Fibroblast of lung (primary cell): ENCODE data around the gene B3GNT2. TPM values are rescaled to one million over a fixed set of nuclear protein-coding genes. Genes with fewer than 3 reads are reported as not detected.
"Not testable (repeated sequence)": the region's sequence is repeated elsewhere in the genome, so short reads cannot be mapped to it uniquely, and the experiment has no call there.

ENCODE experiments used
- DNase-seq, 2 donors: peaks; one replicate each; pipeline versions ENCODE4 v3.0.0 to v3.0.0-alpha.2; 2010; ENCODE audit warnings: low read depth in 2 of 2
- H2AFZ ChIP-seq: 2 replicates; pipeline ENCODE4 v1.5.1; 2012; ENCODE audit warnings: low read length, control low read depth, inconsistent platforms
- H3K27ac ChIP-seq: 2 replicates; pipeline ENCODE4 v1.5.1; 2011; ENCODE audit warnings: low read length, control low read depth; ENCODE audit not compliant: insufficient read depth
- H3K27me3 ChIP-seq: 2 replicates; pipeline ENCODE4 v1.5.1; 2011; ENCODE audit warnings: mild to moderate bottlenecking, low read length; ENCODE audit not compliant: control insufficient read depth, insufficient read depth
- H3K36me3 ChIP-seq: 2 replicates; pipeline ENCODE4 v1.5.1; 2011; ENCODE audit warnings: low read length; ENCODE audit not compliant: control insufficient read depth, insufficient read depth
- H3K4me1 ChIP-seq: 2 replicates; pipeline ENCODE4 v1.5.1; 2011; ENCODE audit warnings: low read length; ENCODE audit not compliant: control insufficient read depth, insufficient read depth; ENCODE audit errors: extremely low read depth
- H3K4me2 ChIP-seq: 2 replicates; pipeline ENCODE4 v1.5.1; 2011; ENCODE audit warnings: low read length, control low read depth; ENCODE audit not compliant: insufficient read depth; ENCODE audit errors: extremely low read depth
- H3K4me3 ChIP-seq, 4 experiments: fragments of 200-600 bp in 1 of 4; sonication (generic) in 1 of 4; replicated peaks in 1 of 4; 2 replicates each; pipeline ENCODE4 v1.5.1; 2011 to 2016; ENCODE audit warnings: low read length in 4 of 4, low read depth in 3 of 4, mild to moderate bottlenecking in 3 of 4, control low read depth in 2 of 4, inconsistent platforms in 1 of 4, mixed read lengths in 1 of 4; ENCODE audit not compliant: insufficient read depth in 1 of 4; ENCODE audit errors: control extremely low read depth in 1 of 4
- H3K79me2 ChIP-seq: 2 replicates; pipeline ENCODE4 v1.5.1; 2012; ENCODE audit warnings: mild to moderate bottlenecking, low read length, inconsistent platforms; ENCODE audit not compliant: control insufficient read depth, insufficient read depth
- H3K9ac ChIP-seq: 2 replicates; pipeline ENCODE4 v1.5.1; 2011; ENCODE audit warnings: mild to moderate bottlenecking, low read length, control low read depth; ENCODE audit not compliant: insufficient read depth
- H3K9me3 ChIP-seq: 2 replicates; pipeline ENCODE4 v1.5.1; 2012; ENCODE audit warnings: low read depth, low read length; ENCODE audit not compliant: control insufficient read depth, insufficient read depth
- H4K20me1 ChIP-seq: 2 replicates; pipeline ENCODE4 v1.5.1; 2011; ENCODE audit warnings: low read length; ENCODE audit not compliant: control insufficient read depth, insufficient read depth; ENCODE audit errors: extremely low read depth
- EZH2 ChIP-seq: IDR thresholded peaks from 2 replicates; pipeline ENCODE4 v1.5.1; 2012; ENCODE audit warnings: low read length, control low read depth, mild to moderate bottlenecking; ENCODE audit errors: missing control alignments
- polyA plus RNA-seq, 2 donors: library from polyadenylated mRNA; depleted of rRNA in 1 of 2; stranded (reverse) in 1 of 2; unstranded in 1 of 2; fragments of >200 nt; gene quantifications; 2 replicates each; pipeline ENCODE4 v1.2.1, GENCODE V29; 2011 to 2012; ENCODE audit warnings: missing spikeins in 1 of 2
- total RNA-seq: library from RNA; depleted of rRNA; stranded (reverse); fragments of >200 nt; gene quantifications from 2 replicates; pipeline ENCODE4 v1.2.1, GENCODE V29; 2014
- TF ChIP-seq, protein P1 (sequence below), 2 donors: IDR thresholded peaks in 1 of 2; conservative IDR thresholded peaks in 1 of 2; 1 replicate in 1 of 2; 2 replicates in 1 of 2; pipeline ENCODE4 v1.5.1; 2011 to 2012; ENCODE audit warnings: low read length in 2 of 2, control low read depth in 1 of 2, inconsistent platforms in 1 of 2, low read depth in 1 of 2, mild to moderate bottlenecking in 1 of 2

Gene B3GNT2
- total and polyA plus RNA-seq, 2 donors (not counting 1 experiment from before 2014, with no cell fraction given): 13.0 to 13.4 TPM

DNA sequence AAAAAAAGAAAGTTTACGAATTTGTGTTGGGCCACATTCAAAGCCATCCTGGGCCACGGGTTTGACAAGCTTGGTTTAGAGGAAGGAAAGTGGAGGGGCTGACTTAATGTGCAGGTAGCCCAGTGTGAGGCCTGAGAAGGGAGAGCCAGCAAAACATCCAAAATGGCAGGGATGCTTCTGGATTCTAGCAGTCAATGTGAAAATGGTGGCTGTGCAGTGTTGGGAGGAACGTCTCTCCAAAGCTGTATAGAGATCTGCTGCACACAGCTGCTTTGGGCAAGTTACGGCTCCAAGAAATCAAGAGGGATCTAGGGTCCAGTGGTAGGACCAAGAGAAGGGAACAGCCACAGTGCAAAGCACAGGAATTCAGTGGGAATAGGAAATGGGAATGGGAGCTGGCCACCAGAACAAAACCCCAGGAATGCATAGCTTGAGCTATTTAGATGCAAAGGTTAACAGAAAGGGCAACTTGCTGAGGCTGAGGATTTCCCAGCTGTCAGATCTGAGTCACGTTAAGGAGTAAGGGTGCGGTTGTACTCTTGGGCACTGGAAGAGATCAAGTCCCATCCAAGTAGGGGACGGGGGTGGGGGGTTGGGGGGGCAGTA is 70.6 kb downstream of the B3GNT2 start:
- Histone ChIP-seq H3K27ac (no peak overlapping the region), H3K9ac (no peak overlapping the region), H3K27me3 (no peaks in the 10 kb centered on the region), H4K20me1 (no peaks in the 10 kb centered on the region), H3K79me2 (no peaks in the 10 kb centered on the region), H3K36me3 (no peaks in the 10 kb centered on the region), H3K4me1 (peaks cover 2% of the 10 kb centered on the region), H3K9me3 (no peaks in the 10 kb centered on the region), H3K4me2 (no peak overlapping the region), H3K4me3 (no peak overlapping the region), H2AFZ (no peak overlapping the region)
- TF ChIP-seq EZH2: no peak
- TF ChIP-seq, protein P1, sequence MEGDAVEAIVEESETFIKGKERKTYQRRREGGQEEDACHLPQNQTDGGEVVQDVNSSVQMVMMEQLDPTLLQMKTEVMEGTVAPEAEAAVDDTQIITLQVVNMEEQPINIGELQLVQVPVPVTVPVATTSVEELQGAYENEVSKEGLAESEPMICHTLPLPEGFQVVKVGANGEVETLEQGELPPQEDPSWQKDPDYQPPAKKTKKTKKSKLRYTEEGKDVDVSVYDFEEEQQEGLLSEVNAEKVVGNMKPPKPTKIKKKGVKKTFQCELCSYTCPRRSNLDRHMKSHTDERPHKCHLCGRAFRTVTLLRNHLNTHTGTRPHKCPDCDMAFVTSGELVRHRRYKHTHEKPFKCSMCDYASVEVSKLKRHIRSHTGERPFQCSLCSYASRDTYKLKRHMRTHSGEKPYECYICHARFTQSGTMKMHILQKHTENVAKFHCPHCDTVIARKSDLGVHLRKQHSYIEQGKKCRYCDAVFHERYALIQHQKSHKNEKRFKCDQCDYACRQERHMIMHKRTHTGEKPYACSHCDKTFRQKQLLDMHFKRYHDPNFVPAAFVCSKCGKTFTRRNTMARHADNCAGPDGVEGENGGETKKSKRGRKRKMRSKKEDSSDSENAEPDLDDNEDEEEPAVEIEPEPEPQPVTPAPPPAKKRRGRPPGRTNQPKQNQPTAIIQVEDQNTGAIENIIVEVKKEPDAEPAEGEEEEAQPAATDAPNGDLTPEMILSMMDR (conservative IDR thresholded peaks at IDR 0.05 in 1 of 2, IDR thresholded peaks at IDR 0.05 in 1 of 2; ENCODE audit: low read depth in 1 of 2, low read length in 2 of 2): no peak
- DNase-seq: peak; percentile 88 to 92

DNA sequence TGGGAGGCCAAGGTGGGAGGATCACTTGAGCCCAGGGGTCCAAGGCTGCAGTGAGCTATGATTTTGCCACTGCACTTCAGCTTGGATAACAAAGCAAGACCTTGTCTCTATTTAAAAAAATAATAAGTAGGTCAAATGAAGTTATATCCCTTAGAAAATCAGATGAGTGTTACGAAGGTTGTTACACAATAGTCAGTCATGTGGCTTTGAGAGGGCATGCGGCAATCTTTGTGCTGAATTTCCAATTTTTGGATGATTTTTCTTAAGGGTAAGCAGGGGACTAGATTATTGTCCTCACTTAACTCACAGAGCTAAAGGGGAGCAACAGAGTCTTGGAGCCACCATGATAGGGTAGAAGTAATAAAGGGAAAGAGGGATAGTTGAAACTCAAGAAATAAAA is 71.8 kb downstream of the B3GNT2 start:
- Histone ChIP-seq H3K4me1 (peaks cover 2% of the 10 kb centered on the region), H3K4me3 (no peak overlapping the region), H3K27me3 (no peaks in the 10 kb centered on the region), H2AFZ (no peak overlapping the region), H3K9ac (no peak overlapping the region), H3K27ac (no peak overlapping the region), H3K9me3 (no peaks in the 10 kb centered on the region), H3K4me2 (no peak overlapping the region), H3K36me3 (no peaks in the 10 kb centered on the region), H4K20me1 (no peaks in the 10 kb centered on the region), H3K79me2 (no peaks in the 10 kb centered on the region)
- TF ChIP-seq EZH2: no peak
- TF ChIP-seq, protein P1 (conservative IDR thresholded peaks at IDR 0.05 in 1 of 2, IDR thresholded peaks at IDR 0.05 in 1 of 2; ENCODE audit: low read depth in 1 of 2, low read length in 2 of 2): no peak
- DNase-seq: peak in 1 of 2 donors; percentile 40

DNA sequence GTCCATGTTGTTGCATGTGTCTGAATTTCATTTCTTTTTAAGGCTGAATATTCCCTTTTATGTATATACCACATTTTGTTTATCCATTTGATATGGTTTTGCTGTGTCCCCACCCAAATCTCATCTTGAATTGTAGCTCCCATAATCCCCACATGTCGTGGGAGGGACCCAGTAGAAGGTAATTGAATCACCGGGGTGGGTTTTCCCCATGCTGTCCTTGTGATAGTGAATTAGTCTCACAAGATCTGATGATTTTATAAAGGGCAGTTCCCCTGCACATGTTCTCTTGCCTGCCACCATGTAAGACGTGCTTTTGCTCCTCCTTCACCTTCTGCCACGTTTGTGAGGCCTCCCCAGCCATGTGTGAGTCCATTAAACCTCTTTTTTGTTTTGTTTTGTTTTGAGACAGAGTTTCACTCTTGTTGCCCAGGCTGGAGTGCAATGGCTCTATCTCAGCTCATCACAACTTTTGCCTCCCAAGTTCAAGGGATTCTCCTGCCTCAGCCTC is 72.8 kb downstream of the B3GNT2 start:
- H2AFZ ChIP-seq, H3K79me2 ChIP-seq, H3K4me1 ChIP-seq, H3K27ac ChIP-seq, H3K27me3 ChIP-seq, H3K4me2 ChIP-seq, DNase-seq, H3K36me3 ChIP-seq, H4K20me1 ChIP-seq, H3K9me3 ChIP-seq, H3K4me3 ChIP-seq, H3K9ac ChIP-seq: not testable (repeated sequence)
